Measurements from ENCODE around the gene TRUB2.
A peak's percentile ranks its signal among the peaks of the same experiment; 100 is the strongest.

The TRUB2 gene, protein sequence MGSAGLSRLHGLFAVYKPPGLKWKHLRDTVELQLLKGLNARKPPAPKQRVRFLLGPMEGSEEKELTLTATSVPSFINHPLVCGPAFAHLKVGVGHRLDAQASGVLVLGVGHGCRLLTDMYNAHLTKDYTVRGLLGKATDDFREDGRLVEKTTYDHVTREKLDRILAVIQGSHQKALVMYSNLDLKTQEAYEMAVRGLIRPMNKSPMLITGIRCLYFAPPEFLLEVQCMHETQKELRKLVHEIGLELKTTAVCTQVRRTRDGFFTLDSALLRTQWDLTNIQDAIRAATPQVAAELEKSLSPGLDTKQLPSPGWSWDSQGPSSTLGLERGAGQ

DNA sequence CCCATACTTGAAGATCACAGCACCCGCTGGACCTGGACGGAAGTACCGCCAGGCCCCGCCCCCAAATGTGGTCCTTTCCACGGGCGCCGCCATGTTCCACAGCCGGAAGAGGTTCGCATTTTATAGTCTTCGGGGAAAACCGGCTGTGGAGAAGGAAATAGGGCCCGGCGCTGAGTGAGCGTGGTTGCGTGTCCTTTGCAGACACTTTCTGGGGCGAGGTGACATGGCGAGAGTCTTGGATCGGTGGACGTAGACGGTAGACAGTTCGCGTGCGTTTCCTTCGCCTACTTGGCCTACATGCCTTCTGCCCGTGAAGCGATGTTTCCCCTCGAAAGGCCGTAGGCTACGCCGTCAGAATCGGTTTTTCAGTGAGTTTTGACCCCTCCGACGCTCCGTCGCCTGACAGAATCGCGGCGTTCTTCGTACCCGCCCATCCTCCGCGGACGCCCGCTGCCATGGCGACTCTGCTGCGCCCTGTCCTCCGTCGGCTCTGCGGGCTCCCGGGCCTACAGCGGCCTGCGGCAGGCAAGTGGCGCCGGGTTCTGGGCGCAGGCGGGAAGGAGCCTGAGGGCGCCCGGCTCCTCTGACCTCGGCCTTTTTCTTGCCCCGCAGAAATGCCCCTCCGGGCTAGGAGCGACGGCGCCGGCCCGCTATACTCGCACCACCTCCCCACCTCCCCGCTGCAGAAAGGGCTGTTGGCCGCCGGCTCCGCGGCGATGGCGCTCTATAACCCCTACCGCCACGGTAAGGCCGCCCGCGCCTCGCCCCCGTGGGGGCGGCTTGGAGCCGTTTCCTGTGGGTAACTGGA, at the start of gene TRUB2, which contains the start of gene COQ4:
Gene TRUB2, minus strand, starts transcription at position 44 of the 808 bp plus-strand sequence. Its CDS starts 39 bp downstream, at position 5.
Gene COQ4, plus strand, starts transcription at position 436 of the 808 bp plus-strand sequence. Its CDS starts 20 bp downstream, at position 456.
- DNase-seq (ENCODE audit: low read depth in 1 of 2, low spot score in 1 of 2): peak; percentile 86 to 87

DNA sequence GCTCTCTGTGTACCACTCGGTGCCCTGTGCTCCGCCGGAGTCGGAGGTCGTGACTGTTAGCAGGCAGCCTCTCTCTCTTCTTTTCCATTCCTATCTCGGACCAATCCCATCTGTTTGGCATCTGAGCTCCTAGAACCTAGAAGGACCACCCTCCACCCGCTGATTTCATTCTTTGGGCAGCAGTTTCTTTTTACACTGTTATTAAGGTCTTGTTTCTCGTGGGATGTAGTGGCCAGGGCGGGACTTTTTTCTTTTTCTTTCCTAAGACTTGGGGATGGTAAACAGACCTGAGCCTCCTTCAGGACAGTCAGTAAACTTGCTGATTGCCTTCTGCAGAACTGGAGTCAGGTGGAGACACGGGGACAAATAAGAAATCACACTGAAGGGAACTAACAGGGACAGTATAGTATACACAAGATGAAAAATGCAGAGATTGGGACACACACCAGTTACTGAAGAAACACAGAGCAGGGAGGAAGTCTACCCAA, 49.4 kb upstream of the TRUB2 start:
- DNase-seq (ENCODE audit: low read depth in 1 of 2, low spot score in 1 of 2): no peak

DNA sequence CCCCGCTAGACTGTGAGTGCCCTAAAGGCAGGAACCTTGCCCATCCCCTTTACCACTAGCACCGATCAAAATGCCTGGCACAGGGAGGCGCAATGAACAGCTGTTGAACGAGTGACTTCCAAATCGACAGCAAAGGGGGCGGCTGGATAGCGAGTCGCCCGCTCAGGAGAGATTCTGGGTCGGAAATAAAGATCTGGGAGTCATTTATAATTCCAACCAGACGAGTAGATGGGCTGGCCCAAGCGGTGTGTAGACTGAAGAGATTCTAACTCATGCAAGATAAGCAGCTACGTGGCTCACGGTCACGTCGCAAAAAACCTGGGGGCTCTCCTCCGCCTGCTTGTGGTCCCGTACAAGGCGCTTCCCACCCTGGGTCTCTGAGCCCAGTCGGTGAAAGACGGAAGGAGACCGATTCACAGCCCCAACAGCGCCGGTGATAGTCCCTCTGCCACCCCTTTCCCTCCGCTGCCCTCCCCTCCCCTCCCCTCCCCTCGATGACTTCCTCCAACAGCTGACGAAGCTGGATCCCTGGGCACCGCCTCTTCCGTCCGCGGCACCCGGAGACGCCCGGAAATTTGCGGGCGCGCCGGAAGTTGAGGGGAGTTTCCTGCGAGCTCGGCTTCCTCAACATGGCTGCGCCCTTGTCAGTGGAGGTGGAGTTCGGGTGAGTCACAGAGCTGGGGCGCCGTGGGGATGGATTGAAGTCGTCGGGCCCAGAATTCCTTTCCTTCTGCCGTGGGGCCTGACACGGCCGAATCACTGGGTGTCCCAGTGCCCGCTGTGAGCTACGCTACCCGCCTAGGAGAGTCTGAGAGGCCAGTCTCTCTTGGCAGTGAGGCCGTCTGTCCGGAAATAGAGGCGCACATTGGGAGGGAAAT, 48.7 kb upstream of the TRUB2 start, which contains the start of gene URM1:
Gene URM1, plus strand, starts transcription at position 623 of the 878 bp plus-strand sequence. Its CDS starts 7 bp downstream, at position 630.
- DNase-seq (ENCODE audit: low read depth in 1 of 2, low spot score in 1 of 2): peak; percentile 92

DNA sequence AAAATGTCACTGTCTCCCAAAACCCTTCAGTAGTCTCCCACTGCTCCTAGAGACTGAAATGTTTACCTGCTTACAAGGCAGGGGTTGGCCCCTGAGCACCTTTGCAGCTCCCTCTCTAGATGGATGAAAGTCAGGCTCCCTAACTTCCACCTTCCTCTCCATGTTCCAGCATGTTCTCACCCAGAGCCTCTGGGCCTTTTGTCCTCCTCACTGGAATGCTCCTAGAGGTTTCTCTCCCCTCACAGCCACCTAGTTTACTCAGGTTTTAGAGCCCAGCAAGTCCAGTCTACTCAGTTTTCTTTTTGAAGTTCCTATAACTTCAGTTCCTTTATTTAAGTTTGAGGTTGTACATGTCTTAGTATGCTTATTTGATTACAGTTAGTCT, 48.1 kb upstream of the TRUB2 start:
- no peak for DNase-seq (ENCODE audit: low read depth in 1 of 2, low spot score in 1 of 2)

DNA sequence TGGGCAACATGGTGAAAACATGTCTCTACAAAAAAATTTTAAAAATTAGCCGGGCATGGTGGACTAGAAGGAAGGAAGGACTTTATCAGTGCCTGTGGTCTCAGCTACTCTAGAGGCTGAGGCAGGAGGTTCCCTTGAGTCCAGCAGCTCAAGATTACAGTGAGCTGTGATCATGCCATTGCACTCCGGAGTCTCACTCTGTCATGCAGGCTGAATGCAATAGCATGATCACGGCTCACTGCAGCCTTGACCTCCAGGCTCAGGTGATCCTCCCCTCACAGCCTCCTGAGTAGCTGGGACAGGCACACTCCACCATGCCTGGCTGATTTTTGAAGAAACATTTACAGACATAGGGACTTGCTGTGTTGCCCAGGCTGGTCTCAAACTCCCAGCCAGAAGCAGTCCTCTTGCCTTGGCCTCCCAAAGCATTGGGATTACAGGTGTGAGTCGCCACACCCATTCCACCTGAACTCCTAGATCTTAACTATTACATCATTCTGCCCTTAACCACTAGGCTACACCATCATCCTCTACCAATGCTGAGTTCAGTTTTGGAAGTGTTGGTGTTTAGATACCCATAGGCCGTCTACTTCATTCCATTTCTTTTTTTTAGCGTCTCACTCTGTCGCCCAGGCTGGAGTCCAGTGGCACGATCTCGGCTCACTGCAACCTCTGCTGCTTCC, 46.9 kb upstream of the TRUB2 start:
- no peak for DNase-seq (ENCODE audit: low read depth in 1 of 2, low spot score in 1 of 2)

DNA sequence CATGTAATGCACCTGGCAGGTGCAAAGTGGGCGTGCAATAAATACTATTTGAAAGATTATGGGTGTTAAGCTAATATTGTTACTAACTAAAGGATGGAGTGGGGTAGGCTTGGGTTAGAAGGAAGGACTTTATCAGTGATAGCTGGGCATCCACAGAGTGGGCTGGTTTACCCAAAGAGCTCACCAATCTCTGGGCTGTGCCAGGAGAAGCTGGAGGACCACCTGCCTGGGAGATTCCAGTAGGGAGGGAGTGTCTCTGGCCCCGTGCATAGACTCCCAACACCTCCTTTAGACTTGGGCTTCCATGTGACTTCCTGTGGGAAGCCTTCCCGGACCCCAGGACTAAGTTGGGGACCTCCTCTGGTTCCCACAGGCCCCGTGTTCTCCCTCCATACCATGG, 43.3 kb upstream of the TRUB2 start:
- DNase-seq (ENCODE audit: low read depth in 1 of 2, low spot score in 1 of 2): no peak

DNA sequence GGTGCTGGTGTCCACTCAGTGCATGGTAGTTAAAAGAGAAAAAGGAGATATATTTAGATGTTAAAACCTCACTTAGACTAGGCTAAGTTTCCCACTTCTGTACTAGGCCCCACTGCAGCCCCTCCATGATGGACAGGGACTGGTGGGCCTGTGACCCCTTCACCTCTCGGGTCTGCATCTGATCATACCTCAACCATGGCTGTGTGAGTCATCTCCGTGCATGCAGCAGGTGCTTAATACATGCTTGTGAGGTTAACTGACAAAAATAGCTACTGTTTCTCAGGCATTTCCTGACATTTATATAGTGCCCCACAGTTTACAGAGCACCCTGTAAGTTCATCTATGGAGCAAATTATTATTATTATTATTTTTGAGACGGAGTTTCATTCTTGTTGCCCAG, 40.5 kb upstream of the TRUB2 start:
- DNase-seq (ENCODE audit: low read depth in 1 of 2, low spot score in 1 of 2): no peak

DNA sequence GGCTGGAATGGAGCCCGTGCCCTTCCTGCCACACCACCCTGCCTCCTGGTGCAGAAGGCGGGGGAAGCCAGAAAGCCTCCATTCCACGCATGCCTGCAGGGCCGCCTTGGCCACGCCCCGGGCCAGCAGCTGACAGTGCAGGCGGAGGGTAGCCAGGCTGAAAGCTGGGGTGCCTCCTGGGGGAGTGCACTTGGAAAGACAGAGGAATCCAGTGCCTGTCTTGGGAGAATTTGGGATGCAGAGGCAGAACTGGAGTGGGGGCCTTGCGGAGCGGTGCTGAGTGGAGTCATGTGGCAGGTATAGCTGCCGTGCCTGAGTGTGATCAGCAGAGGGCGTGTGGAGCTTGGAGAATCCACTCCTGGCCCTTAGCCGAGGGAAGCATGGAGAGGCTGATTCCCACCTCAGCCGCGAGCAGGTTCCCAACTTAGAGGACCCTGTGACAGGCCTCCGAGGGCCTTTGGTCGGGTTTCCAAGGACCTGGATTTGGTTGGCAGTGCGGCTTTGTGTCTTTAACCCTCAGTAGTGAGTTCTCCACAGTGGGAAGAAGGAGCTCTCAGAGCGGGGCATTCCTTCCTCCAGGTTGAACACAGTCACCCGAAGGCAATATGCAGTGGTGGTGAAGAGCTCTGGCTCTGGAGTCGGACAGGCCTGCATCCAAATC, 39.9 kb upstream of the TRUB2 start:
- DNase-seq (ENCODE audit: low read depth in 1 of 2, low spot score in 1 of 2): peak; percentile 39 to 40

DNA sequence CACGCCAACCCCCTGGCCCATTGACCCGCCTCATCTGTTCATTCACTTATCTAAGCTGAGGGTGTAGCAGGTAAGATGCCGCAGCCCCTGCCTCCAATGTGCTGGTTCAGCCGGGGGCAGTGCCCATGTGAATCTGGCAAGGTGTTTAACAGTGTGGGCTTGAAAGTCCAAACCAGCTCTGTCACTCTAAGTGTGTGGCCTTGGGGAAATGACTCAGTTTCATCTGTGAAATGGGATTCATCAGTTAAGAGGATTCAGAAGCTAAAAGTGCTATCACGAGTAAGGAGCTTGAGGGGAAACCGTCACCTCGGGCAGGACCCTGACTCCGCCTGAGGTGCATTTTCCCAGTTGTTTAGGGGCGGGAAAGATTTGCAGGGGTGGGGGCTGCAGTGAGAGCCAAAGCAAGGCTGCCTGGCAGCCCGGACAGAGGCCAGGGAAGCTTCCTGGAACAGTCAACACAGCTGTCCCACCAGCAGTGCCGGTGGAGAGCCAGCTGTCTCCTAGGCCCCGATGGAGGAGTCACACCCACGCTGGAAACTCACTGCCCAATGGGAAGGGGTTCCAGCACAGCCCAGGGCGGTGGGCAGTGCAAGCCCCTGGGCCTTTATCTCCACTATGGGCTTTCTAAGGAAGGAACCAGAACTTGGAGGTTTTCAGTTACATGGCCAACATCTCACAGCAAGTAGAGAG, 39.2 kb upstream of the TRUB2 start:
- DNase-seq (ENCODE audit: low read depth in 1 of 2, low spot score in 1 of 2): no peak

DNA sequence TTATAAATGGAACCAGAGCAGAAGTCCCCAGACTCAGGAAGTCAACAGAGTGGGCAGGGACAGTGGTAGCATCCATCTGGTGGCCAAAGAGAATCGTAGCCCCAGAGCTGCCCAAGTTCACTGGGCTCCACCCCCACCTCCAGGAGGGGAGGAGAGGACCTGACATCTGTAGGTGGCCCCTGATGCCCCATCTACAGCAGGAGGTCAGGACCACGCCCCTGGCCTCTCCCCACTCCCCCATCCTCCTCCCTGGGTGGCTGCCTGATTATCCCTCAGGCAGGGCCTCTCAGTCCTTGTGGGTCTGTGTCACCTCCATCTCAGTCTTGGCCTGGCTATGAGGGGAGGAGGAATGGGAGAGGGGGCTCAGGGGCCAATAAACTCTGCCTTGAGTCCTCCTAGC, 38.6 kb upstream of the TRUB2 start:
- DNase-seq (ENCODE audit: low read depth in 1 of 2, low spot score in 1 of 2): no peak

DNA sequence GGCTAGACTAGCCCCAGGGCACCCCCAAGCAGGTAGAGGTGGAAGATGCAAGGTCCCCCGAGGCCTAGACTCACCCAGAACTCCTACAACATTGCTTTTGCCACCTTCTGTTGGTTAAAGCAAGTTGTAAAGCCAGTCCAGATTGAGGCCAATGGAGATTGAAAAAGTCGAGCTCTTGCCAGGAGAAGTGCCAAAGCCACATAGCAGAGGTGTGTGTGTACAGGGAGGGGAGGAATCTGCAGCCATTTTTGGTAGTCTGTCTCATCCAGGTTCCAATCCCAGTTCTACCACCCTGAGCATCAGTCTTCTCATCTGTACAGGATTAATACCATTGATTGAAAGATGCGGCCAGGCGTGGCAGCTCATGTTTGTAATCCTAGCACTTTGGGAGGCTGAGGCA, 36.6 kb upstream of the TRUB2 start:
- DNase-seq (ENCODE audit: low read depth in 1 of 2, low spot score in 1 of 2): no peak

DNA sequence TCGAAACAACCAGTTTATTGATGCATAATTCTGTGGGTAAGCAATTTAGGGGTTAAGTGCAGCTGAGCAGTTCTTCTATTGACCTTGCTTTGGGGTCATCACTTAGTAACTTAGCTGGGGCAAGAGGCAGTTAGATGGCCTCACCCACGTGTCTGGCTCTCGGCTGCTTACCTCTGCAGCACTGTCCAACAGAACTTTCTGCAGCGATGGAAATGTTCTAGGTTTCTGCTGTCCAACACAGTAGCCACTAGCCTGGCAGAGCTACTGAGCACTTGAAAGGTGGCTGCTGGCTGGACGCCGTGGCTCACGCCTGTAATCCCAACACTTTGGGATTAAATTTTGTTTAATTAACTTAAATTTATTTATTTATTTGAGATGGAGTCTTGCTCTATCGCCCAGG, 35.8 kb upstream of the TRUB2 start:
- no peak for DNase-seq (ENCODE audit: low read depth in 1 of 2, low spot score in 1 of 2)

DNA sequence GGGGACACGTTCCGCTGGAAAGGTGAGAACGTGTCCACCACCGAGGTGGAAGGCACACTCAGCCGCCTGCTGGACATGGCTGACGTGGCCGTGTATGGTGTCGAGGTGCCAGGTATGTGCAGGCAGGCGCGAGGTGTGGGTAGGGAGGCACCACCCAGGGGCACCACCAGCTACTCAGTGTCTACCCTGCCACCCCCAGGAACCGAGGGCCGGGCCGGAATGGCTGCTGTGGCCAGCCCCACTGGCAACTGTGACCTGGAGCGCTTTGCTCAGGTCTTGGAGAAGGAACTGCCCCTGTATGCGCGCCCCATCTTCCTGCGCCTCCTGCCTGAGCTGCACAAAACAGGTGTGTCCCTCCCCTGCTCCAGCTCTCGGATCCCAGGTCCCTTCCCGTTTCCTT, 33.2 kb upstream of the TRUB2 start:
- no peak for DNase-seq (ENCODE audit: low read depth in 1 of 2, low spot score in 1 of 2)

DNA sequence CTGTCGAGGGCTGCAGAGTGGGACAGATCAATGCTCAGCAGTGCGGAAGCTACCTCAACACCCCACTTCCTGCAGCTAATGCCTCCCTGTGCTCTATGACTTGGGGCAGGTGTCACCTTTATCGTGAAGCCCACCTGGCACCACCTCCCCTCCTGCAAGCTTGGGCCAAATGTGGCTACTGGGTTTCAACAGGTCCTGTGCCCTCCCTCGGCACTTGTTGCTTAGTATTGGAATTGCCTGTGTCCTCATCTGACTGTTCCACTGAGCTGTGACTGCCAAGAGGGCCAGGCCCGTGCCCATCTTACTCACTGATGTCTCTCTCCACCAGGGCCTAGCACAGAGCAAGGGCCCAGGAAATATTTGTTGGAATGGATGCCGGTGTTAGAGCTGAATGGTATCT, 27.5 kb upstream of the TRUB2 start:
- no peak for DNase-seq (ENCODE audit: low read depth in 1 of 2, low spot score in 1 of 2)

DNA sequence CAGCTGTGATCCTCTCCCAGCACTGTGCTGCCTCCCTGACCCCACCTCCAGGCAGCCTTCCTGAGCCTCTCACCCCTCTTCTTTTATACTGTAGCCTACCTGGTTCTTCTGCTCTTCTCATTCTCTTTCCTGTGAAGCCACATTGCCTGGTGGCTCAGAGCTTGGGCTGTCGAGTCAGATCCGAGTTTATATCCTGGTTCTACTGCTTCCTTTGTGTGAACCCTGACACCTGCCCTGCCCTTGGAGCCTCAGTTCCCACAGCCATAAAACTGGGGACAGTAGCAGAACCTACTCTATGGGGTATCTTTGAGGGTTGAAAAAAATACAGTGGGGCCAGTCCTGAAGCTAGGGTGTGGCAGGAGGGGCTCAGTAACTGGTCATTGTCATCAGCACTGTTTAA, 26.9 kb upstream of the TRUB2 start:
- no peak for DNase-seq (ENCODE audit: low read depth in 1 of 2, low spot score in 1 of 2)

DNA sequence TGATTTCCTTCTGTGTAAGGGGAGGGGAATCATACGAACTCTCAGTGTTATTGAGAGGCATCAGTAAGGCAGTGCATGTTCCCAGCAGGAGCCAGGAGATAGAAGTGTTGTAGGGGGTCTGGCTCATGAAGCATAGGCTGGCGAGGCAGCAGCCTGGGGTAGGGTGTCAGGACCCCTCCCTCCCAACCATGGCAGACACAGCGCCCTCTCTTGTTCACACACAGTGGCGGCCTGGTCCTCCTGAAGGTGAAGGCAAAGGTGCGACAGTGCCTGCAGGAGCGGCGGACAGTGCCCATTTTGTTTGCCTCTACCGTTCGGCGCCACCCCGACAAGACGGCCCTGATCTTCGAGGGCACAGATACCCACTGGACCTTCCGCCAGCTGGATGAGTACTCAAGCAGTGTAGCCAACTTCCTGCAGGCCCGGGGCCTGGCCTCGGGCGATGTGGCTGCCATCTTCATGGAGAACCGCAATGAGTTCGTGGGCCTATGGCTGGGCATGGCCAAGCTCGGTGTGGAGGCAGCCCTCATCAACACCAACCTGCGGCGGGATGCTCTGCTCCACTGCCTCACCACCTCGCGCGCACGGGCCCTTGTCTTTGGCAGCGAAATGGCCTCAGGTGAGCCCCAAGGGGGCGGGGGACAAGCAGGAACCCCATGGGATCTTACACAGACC, 22.8 kb upstream of the TRUB2 start:
- DNase-seq (ENCODE audit: low read depth in 1 of 2, low spot score in 1 of 2): no peak

DNA sequence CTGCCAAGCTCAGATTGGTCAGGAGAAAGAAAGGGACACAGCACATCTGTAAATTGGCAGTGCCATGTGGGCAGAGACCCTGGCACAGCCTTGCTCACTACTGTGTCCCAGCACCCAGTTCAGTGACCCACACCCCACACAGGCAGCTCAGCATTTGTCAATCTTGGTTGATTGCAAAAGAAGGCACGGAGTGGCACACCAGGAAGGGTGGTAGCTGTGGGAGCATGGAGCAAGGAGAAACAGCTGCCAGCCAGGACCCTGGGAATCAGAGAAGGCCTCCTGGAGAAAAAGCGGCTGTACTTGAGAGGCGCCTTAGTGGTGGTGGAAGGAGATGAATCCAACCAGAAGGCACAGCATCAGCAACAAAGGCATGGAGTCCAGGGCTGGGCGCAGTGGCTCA, 21.6 kb upstream of the TRUB2 start:
- DNase-seq (ENCODE audit: low read depth in 1 of 2, low spot score in 1 of 2): no peak

DNA sequence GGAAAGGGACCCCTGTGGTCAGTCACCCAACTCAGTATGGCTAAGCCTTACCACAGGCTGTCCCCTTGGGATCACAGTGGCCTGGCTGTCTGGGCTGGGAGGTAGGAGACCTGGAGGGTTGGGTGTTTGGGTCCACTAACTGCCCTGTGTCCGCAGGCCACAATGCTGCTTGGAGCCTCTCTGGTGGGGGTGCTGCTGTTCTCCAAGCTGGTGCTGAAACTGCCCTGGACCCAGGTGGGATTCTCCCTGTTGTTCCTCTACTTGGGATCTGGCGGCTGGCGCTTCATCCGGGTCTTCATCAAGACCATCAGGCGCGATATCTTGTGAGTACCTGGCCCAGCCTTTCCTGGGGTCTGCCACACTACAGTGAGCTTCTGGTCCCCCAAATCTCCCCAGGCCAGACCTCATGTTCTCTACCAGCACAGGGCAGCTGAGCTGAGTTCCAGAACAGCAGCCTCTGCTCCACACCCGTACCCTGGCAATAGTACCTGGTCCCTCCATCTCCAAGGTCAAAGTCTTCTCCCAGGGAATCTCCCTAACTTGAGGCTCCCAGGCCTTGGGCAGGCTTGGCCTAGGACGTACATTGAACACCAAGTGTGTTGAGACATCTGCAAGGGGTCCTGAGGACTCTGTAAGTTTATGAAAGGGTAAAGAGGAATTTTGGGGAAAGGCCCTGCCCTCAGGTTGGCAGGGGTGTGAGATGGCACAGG, 20.9 kb upstream of the TRUB2 start:
- no peak for DNase-seq (ENCODE audit: low read depth in 1 of 2, low spot score in 1 of 2)

Data from stimulated activated CD4-positive, alpha-beta T cell treated with anti-CD3 and anti-CD28 coated beads, Interleukin-15, amount 100 ng/mL, for 1 hour (primary cell).